B cell (primary cell): ENCODE results near the gene ETV6. TPM values are rescaled to one million over a fixed set of nuclear protein-coding genes. Genes with fewer than 3 reads are reported as not detected.

Source experiments
- ATAC-seq: fragments of 200-7000 bp; cut with Tn5 transposase; one replicate; pipeline ENCODE4 v1.10.0; 2021; ENCODE audit warnings: low read depth, mild to moderate bottlenecking, moderate number of reproducible peaks, moderate library complexity
- CTCF ChIA-PET: fragments of 350-600 bp; sonication (Branson Sonifier 250); formaldehyde crosslinking; loops from one replicate; lab custom pipeline; 2021; ENCODE audit warnings: antibody characterized with exemption, inconsistent platforms; lab: Charles Lee
- POLR2A ChIA-PET: fragments of 350-600 bp; sonication (Branson Sonifier 250); formaldehyde crosslinking; loops from one replicate; lab custom pipeline; 2021; ENCODE audit warnings: antibody characterized with exemption; lab: Charles Lee
- DNase-seq: peaks from one replicate; pipeline ENCODE4 v3.0.0; 2013
- H2AFZ ChIP-seq: 2 replicates; pipeline ENCODE4 v1.6.1; 2012; ENCODE audit warnings: mild to moderate bottlenecking, low read depth, low read length; ENCODE audit not compliant: insufficient read depth, poor library complexity, severe bottlenecking
- H3K27ac ChIP-seq, 2 donors: 1 replicate in 1 of 2; 2 replicates in 1 of 2; pipeline ENCODE4 v1.5.1; 2012 to 2013; ENCODE audit warnings: low read length in 2 of 2, mild to moderate bottlenecking in 2 of 2, moderate library complexity in 1 of 2
- H3K27me3 ChIP-seq, 4 experiments: fragments of 200-600 bp in 1 of 4; sonication (generic) in 1 of 4; replicated peaks in 1 of 4; 1 replicate in 2 of 4; 2 replicates in 2 of 4; pipeline versions ENCODE4 v1.6.1 to v1.7.0; 2013 to 2016; ENCODE audit warnings: low read length in 3 of 4, mild to moderate bottlenecking in 2 of 4, mixed read lengths in 1 of 4, moderate library complexity in 1 of 4; ENCODE audit not compliant: insufficient read depth in 4 of 4, control insufficient read depth in 3 of 4; ENCODE audit errors: control extremely low read depth in 1 of 4
- H3K36me3 ChIP-seq, 2 experiments: replicated peaks in 1 of 2; 1 replicate in 1 of 2; 2 replicates in 1 of 2; pipeline versions ENCODE4 v1.6.1 to v1.7.1; 2013; ENCODE audit warnings: low read length in 1 of 2; ENCODE audit not compliant: insufficient read depth in 2 of 2, control insufficient read depth in 1 of 2; ENCODE audit errors: control extremely low read depth in 1 of 2, extremely low read depth in 1 of 2
- H3K4me1 ChIP-seq, 2 donors: fragments of 200-600 bp in 1 of 2; sonication (generic) in 1 of 2; 1 replicate in 1 of 2; 2 replicates in 1 of 2; pipeline versions ENCODE4 v1.5.1 to v1.6.1; 2013 to 2017; ENCODE audit warnings: low read length in 2 of 2; ENCODE audit not compliant: control insufficient read depth in 2 of 2, insufficient read depth in 2 of 2
- H3K4me2 ChIP-seq: replicated peaks from 2 replicates; pipeline ENCODE3; 2012; ENCODE audit warnings: mild to moderate bottlenecking, low read depth, low read length; ENCODE audit not compliant: poor library complexity, severe bottlenecking
- H3K4me3 ChIP-seq, 5 experiments: fragments of 200-600 bp in 1 of 5; sonication (generic) in 1 of 5; 1 replicate in 3 of 5; 2 replicates in 2 of 5; pipeline versions ENCODE4 v1.5.1 to v1.7.0; 2011 to 2016; ENCODE audit warnings: low read length in 4 of 5, mild to moderate bottlenecking in 4 of 5, low read depth in 2 of 5, control low read depth in 1 of 5, moderate library complexity in 1 of 5; ENCODE audit not compliant: insufficient read depth in 1 of 5; ENCODE audit errors: control extremely low read depth in 1 of 5, extremely low read depth in 1 of 5
- H3K79me2 ChIP-seq: fragments of 200-600 bp; sonication (generic); one replicate; pipeline ENCODE4 v1.6.0; 2016; ENCODE audit warnings: low read length; ENCODE audit not compliant: control insufficient read depth, insufficient read depth
- H3K9ac ChIP-seq: fragments of 200-600 bp; sonication (generic); 2 replicates; pipeline ENCODE4 v1.6.1; 2017; ENCODE audit warnings: mild to moderate bottlenecking, low read length, moderate library complexity
- H3K9me3 ChIP-seq, 3 donors: one replicate each; pipeline versions ENCODE4 v1.6.1 to v1.7.1; 2013; ENCODE audit warnings: low read length in 2 of 3; ENCODE audit not compliant: control insufficient read depth in 2 of 3, insufficient read depth in 1 of 3; ENCODE audit errors: control extremely low read depth in 1 of 3
- H4K20me1 ChIP-seq: 2 replicates; pipeline ENCODE4 v1.6.0; 2012; ENCODE audit warnings: mild to moderate bottlenecking, low read length; ENCODE audit not compliant: insufficient read depth, control insufficient read depth, poor library complexity, severe bottlenecking
- H3K27ac Mint-ChIP-seq: one replicate; pipeline ENCODE4 v1.8.0; 2021; ENCODE audit warnings: mixed read lengths
- H3K27me3 Mint-ChIP-seq: one replicate; pipeline ENCODE4 v1.8.0; 2021; ENCODE audit warnings: mixed read lengths
- H3K4me1 Mint-ChIP-seq: one replicate; pipeline ENCODE4 v1.8.0; 2021; ENCODE audit warnings: mixed read lengths
- H3K4me3 Mint-ChIP-seq: one replicate; pipeline ENCODE4 v1.8.0; 2021; ENCODE audit warnings: mixed read lengths
- H3K9me3 Mint-ChIP-seq: one replicate; pipeline ENCODE4 v1.8.0; 2022; ENCODE audit warnings: mixed read lengths; ENCODE audit not compliant: insufficient read depth
- CTCF ChIP-seq: fragments of 200-600 bp; IDR thresholded peaks from one replicate; pipeline ENCODE4 v1.8.0; 2022; ENCODE audit warnings: antibody characterized with exemption, mild to moderate bottlenecking
- EZH2 ChIP-seq: IDR thresholded peaks from 2 replicates; pipeline ENCODE4 v1.6.1; 2012; ENCODE audit warnings: borderline replicate concordance, low read depth, mild to moderate bottlenecking, moderate library complexity, low read length; ENCODE audit not compliant: insufficient read depth, poor library complexity, severe bottlenecking
- WGBS: methylation state at CpG from one replicate; pipeline ENCODE4 v1.1.5; 2013; ENCODE audit warnings: missing lambda C conversion rate; ENCODE audit not compliant: insufficient coverage; 5-methylcytosine and 5-hydroxymethylcytosine counted together
- intact Hi-C: fragments of 100-400 bp; cut with micrococcal nuclease; formaldehyde crosslinking; loops from one replicate; pipeline ENCODE4 v1.10.0; 2022
- polyA plus RNA-seq: library from polyadenylated mRNA; depleted of rRNA; stranded (reverse); fragments of >200 nt; gene quantifications from 2 replicates; pipeline ENCODE4 v1.2.3, GENCODE V29; 2012
- total RNA-seq, 2 donors: library from RNA; stranded (reverse); fragments of 120-200 nt in 1 of 2; gene quantifications; 1 replicate in 1 of 2; 2 replicates in 1 of 2; pipeline versions ENCODE4 v1.2.3 to v1.2.4, GENCODE V29; 2013 to 2022

ETV6 gene
- total and polyA plus RNA-seq, 2 donors (not counting 1 experiment from before 2014, with no cell fraction given): 17.4 to 123 TPM

GRCh38 chr12:11759494-11759878, 110.0 kb downstream of the ETV6 start:
- peaks cover 54% of the 10 kb centered on the region for H3K79me2 ChIP-seq
- intact Hi-C loops: loop anchor here (1.0 to 10.0 kb wide), 2 partner anchors 9 to 255 kb away; no protein-coding TSS in a partner anchor
- TF ChIP-seq EZH2: no peak
- peak overlapping the region; percentile 9 for H3K9ac ChIP-seq
- H3K4me3 Mint-ChIP-seq: peak overlapping the region; percentile 74
- peak overlapping the region; percentile 68 to 81 for H3K27ac ChIP-seq
- peaks cover 50 to 61% of the 10 kb centered on the region in 2 donors for H3K4me1 ChIP-seq
- H3K36me3 ChIP-seq: peaks cover under 1 to 17% of the 10 kb centered on the region in 2 experiments
- peak overlapping the region in 1 of 5 experiments; percentile 28 for H3K4me3 ChIP-seq
- DNase-seq: no peak
- H3K4me2 ChIP-seq: peak overlapping the region; percentile 63
- ChIA-PET POLR2A (interaction anchor here (1.0 to 1.7 kb wide), 4 partner anchors 9 to 58 kb away, joined by 3 to 9 read pairs (median 6); no protein-coding TSS in a partner anchor), CTCF (interaction anchor here (1.0 to 2.3 kb wide), 7 partner anchors 9 to 273 kb away, joined by 3 to 8 read pairs (median 4); no protein-coding TSS in a partner anchor)
- H3K27me3 Mint-ChIP-seq: no peaks in the 10 kb centered on the region
- H3K4me1 Mint-ChIP-seq: peaks cover 71% of the 10 kb centered on the region
- H3K27me3 ChIP-seq: no peaks in the 10 kb centered on the region
- peak overlapping the region; percentile 97 for H3K27ac Mint-ChIP-seq
- no peak for ATAC-seq
- no peaks in the 10 kb centered on the region for H3K9me3 ChIP-seq
- H3K9me3 Mint-ChIP-seq: no peaks in the 10 kb centered on the region
- no peaks in the 10 kb centered on the region for H4K20me1 ChIP-seq
- WGBS: 75% methylated on average over 4 of the region's 5 CpGs
- H2AFZ ChIP-seq: no peak overlapping the region

GRCh38 chr12:11759899-11760298, 110.4 kb downstream of the ETV6 start:
- ATAC-seq (no peak), DNase-seq (no peak)
- 100% methylated on average over 1 of the region's 3 CpGs for WGBS
- H3K79me2 ChIP-seq: peaks cover 55% of the 10 kb centered on the region
- ChIA-PET CTCF (interaction anchor here (1.0 to 1.3 kb wide), 4 partner anchors 9 to 54 kb away, joined by 3 to 4 read pairs (median 3); no protein-coding TSS in a partner anchor), POLR2A (interaction anchor here (0.6 to 1.7 kb wide), 3 partner anchors 10 to 29 kb away, joined by 3 to 9 read pairs (median 8); no protein-coding TSS in a partner anchor)
- peaks cover 0 to 14% of the 10 kb centered on the region in 2 experiments for H3K36me3 ChIP-seq
- H3K9me3 ChIP-seq: no peaks in the 10 kb centered on the region
- H3K4me3 Mint-ChIP-seq: peak overlapping the region; percentile 74
- H3K4me1 ChIP-seq: peaks cover 54 to 65% of the 10 kb centered on the region in 2 donors
- H3K4me2 ChIP-seq: peak overlapping the region; percentile 63
- H3K9me3 Mint-ChIP-seq: no peaks in the 10 kb centered on the region
- no peak overlapping the region for H3K9ac ChIP-seq
- no peaks in the 10 kb centered on the region for H4K20me1 ChIP-seq
- peak overlapping the region; percentile 97 for H3K27ac Mint-ChIP-seq
- peak overlapping the region in 1 of 2 donors; percentile 81 for H3K27ac ChIP-seq
- no peaks in the 10 kb centered on the region for H3K27me3 ChIP-seq
- no peak overlapping the region for H2AFZ ChIP-seq
- H3K27me3 Mint-ChIP-seq: no peaks in the 10 kb centered on the region
- intact Hi-C loops: loop anchor here (1.0 to 10.0 kb wide), 2 partner anchors 10 to 255 kb away; no protein-coding TSS in a partner anchor
- H3K4me3 ChIP-seq: no peak overlapping the region
- peaks cover 75% of the 10 kb centered on the region for H3K4me1 Mint-ChIP-seq
- TF ChIP-seq CTCF (no peak), EZH2 (no peak)
